Measurements from ENCODE around the gene GCKR.
"Not testable (repeated sequence)": the region's sequence is repeated elsewhere in the genome, so short reads cannot be mapped to it uniquely, and the experiment has no call there.

The GCKR gene

DNA sequence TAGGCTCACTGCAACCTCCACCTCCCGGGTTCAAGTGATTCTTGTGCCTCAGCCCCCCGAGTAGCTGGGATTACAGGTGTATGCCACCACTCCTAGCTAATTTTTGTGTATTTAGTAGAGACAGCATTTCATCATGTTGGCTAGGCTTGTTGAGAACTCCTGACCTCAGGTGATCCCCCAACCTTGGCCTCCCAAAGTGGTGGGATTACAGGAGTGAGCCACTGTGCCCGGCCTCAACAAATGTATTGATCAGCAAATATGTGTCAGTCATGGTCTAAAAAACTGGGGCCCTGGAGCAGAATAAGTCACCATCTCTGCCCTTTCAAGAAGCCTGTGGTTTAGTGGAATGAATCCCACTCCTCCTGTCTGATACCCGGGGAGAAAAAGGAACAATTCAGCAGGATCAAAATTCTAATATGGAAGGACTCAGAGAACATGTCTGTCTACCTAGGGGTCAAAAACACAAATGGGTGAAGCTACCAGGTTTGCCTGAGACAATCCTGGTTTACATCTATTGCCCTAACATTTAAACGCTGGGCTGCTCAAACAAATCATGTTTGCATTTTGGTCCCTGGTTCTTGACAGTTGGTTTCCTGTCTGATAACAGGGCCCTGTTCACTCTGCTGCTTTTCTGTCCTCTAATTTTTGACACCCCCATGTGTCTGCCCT is 21.6 kb downstream of the GCKR start:
- DNase-seq (ENCODE audit: low read depth): no peak

DNA sequence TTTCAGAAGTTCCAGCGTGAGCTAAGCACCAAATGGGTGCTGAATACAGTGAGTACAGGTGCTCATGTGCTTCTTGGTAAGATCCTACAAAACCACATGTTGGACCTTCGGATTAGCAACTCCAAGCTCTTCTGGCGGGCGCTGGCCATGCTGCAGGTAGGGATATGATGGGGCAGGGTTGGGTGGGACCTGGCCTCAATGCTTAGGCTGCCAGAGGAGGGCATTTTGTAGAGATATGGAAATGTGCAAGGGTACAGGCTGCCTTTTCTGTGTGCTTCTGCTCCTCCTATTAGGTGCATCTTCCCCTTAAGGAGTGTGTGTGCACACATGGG is 22.1 kb downstream of the GCKR start:
- no peak for DNase-seq (ENCODE audit: low read depth)

GRCh38 chr2:27520316-27520715 is 23.7 kb downstream of the GCKR start:
- no peak for DNase-seq (ENCODE audit: low read depth)

GRCh38 chr2:27522400-27522945 is 25.8 kb downstream of the GCKR start:
- DNase-seq (ENCODE audit: low read depth): no peak

DNA sequence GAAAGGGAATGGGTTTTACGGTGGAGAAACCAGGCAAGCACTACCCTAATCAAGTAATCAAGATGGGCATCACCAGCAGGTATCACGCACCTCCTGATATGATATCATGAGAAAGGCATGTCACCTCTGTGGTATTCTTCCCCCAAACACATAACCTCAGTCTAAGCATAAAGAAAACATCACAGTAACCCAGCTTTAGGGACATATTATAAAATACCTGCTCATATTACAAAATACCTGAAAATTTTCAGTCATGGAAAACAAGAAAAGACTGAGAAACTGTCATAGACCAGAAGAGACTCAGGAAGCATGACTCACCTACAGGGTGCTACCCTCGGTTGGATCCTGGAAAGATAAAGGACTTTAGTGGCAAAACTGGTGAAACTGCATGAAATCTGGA is 30.5 kb downstream of the GCKR start:
- DNase-seq (ENCODE audit: low read depth): peak; percentile 51

DNA sequence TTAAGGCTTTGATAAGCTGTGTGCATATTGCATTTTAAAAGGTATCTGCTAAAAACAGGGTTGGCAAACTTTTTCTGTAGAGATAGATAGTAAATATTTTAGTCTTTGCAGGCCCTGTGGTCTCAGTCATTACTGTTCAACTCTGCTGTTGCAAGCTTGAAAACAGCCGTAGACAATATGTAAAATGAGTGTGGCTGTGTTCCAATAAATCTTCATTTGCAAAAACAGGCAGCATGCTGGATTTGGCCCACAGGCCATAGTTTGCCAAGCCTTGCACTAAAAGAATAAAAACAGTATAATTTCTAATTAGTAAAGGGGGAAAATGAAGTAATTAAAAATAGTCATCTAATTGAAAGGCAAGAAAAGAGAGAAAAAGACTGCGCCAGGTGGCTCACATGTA is 35.3 kb downstream of the GCKR start:
- DNase-seq (ENCODE audit: low read depth): no peak

DNA sequence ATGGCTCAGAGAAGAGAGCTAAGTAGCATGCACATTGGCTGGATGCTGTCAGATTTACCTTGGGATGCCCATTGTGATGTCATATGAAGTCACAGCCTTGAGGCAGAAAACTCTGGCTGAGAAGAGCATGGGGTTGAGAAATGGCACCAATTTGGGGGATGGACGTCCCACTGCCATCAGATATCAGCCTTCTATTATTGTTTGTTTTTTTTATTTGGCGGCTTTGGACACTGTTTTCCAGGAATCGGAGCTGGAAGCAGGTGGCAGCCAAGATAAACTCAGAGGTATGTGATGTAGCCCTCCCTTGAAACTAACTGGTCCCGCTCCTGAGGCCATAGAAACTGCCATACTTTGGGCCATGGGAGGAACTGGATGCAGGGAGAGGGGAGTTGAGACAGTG is 40.6 kb downstream of the GCKR start:
- DNase-seq (ENCODE audit: low read depth): no peak

- not testable (repeated sequence) for DNase-seq (ENCODE audit: low read depth)
These were observed 42.3 kb downstream of the GCKR start for GRCh38 chr2:27538839-27539450.

DNA sequence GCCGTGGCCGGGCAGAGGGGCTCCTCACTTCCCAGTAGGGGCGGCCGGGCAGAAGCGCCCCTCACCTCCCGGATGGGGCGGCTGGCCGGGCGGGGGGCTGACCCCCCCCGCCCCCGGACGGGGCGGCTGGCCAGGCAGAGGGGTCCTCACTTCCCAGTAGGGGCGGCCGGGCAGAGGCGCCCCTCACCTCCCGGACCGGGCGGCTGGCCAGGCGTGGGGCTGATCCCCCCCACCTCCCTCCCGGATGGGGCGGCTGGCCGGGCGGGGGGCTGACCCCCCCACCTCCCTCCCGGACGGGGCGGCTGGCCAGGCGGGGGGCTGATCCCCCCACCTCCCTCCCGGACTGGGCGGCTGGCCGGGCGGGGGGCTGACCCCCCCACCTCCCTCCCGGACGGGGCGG is 43.0 kb downstream of the GCKR start:
- DNase-seq (ENCODE audit: low read depth): not testable (repeated sequence)

DNA sequence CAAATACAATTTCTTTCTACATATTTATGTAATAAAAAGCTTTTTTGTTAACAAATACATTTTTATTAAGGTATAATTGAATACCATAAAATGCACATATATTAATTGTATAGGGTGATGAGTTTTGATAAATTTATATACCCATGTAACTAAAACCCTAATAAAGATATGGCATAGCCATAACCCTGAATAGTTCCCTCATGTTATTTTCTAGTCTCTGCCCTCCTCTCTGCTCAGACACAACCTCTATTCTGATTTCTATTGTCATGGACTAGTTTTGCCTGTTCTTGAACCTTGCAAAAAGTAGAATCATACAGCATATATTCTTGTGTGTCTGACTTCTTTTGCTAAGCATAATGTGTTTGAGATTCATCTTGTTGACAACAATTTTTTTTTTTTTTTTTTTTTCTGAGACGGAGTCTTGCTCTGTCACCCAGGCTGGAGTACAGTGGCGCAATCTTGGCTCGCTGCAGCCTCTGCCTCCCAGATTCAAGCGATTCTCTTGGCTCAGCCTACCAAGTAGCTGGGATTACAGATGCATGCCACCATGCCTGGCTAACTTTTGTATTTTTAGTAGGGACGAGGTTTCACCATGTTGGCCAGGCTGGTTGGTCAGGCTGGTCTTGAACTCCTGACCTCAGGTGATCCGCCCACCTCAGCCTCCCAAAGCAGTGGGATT is 47.6 kb downstream of the GCKR start:
- DNase-seq (ENCODE audit: low read depth): no peak

GRCh38 chr2:27545348-27546141 is 48.9 kb downstream of the GCKR start:
- DNase-seq (ENCODE audit: low read depth): peak; percentile 63

GRCh38 chr2:27549303-27549702 is 52.7 kb downstream of the GCKR start:
- no peak for DNase-seq (ENCODE audit: low read depth)

GRCh38 chr2:27551514-27551913 is 54.9 kb downstream of the GCKR start:
- DNase-seq (ENCODE audit: low read depth): no peak

DNA sequence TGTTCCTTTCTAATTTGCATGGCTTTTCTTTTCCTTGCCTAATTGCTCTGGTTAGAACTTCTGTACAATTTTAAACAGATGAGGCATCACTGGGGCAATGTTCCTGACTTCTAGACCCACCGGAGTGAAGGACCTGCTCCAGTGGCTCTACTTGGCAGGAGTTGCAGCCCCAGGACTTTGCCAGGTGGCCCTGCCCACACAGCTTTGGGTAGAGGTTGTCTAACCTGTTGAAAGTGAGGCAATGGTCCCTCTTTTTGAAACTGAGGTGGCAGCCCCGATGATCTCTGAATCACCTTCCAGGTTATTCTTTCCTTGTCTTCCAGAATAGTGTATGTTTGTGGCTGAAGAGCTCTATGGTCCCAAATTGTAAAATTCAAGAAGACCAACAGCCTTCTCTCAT is 56.3 kb downstream of the GCKR start:
- DNase-seq (ENCODE audit: low read depth): no peak

DNA sequence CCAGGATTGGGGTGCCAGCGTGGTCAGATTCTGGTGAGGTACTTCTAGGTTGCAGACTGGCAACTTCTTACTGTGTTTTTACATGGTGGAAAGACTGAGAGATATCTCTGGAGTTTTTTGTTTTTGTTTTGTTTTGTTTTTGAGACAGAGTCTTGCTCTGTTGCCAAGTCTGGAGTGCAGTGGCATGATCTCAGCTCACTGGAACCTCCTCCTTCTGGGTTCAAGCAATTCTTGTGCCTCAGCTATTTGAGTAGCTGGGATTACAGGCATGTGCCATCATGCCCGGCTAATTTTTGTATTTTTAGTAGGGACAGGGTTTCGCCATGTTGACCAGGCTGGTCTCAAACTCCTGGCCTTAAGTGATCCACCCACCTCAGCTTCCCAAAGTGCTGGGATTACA is 57.8 kb downstream of the GCKR start:
- DNase-seq (ENCODE audit: low read depth): not testable (repeated sequence)

DNA sequence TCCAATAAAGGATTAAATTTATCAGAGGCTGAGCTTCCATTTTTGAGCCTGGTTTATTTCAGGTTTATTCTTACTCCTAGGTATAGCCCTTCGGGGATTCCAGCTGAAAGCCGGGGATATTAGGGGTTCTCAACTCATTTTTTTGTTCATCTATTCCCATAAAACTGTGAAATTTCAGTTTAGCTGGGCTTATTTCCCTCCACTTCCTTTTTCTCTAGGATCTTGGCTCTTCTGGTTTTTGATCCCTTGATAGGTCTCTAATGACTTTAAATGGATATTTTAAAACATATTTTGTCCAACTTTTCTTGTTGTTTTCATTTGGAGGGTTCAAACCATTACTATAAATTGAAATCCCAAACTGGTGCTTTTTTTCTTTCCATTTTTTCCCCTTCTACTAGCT is 62.6 kb downstream of the GCKR start:
- no peak for DNase-seq (ENCODE audit: low read depth)

GRCh38 chr2:27561060-27561459 is 64.4 kb downstream of the GCKR start:
- no peak for DNase-seq (ENCODE audit: low read depth)

DNA sequence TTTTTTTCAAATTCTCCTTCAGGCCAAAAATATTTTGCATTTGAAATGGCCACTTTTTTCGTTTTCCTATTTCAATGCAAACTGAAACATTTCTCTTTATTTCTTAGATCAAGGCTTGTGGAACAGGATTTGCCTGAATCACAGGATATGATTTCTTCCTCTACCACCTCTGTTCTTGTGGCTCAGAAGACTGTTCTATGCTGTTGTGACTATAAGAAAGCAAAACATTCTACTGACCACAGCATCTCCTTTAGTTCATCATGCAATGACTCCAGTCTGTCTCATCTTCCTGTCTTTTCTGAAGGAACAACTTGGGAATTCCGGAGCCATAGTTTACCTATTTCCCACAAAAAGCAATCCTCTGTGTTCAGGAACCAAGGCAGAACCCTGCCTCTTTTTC is 70.0 kb downstream of the GCKR start:
- DNase-seq (ENCODE audit: low read depth): peak; percentile 94

GRCh38 chr2:27569398-27569797 is 72.8 kb downstream of the GCKR start:
- DNase-seq (ENCODE audit: low read depth): peak; percentile 47

DNA sequence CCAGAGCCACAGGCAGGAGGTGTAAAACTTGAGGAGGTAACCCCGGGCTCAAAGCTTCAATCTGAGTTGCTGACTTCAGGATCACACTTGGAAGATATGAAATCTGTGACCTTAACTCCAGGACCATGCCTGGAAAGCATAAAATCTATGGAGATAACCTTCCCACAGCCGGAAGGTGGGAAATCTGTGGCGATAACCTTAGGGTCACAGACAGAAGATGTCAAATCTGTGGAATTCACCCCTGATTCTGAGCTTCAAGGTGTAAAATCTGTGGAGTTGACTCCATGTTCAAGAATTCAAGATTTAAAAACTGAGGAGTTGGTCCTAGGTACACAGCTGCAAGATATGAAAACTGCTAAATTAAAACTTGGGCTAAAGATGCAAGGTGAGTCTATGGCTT is 74.6 kb downstream of the GCKR start:
- DNase-seq (ENCODE audit: low read depth): no peak

DNA sequence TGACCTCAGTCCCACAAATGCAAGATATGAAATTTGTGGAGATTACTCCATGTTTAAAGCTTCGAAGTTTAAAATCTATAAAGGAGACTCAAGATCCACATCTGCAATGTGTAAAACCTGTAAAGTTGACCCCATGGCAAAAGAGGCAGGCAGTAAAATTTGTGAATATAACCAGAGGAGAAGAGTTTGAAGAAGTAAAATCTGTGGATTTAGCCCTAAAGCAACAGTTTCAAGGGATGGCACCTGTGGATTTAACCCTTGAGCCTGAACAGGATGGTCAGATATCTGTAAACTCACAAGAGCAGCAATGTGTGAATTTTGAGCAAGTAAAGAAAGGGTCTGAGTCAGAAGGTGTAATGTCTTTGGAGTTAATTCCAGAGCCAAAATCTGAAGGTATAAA is 75.0 kb downstream of the GCKR start:
- DNase-seq (ENCODE audit: low read depth): no peak

DNA sequence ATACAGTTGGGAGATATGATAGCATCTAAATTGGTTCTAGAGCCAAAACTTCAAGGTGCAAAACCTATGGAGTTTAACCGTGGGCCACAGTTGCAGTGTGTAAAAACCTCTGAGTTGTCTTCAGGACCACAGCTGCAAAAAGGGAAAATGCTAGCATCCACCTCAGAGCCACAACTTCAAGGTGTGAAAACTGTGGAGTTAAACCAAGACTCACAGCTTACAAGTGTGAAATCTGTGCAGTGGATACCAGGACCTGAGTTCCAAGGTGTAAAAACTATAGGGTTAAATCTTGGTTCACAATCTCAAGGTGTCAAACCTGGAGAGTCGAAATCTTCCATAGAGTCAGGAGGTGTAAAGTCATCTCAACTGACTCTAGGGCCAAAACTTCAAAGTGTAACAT is 75.8 kb downstream of the GCKR start:
- DNase-seq (ENCODE audit: low read depth): no peak

DNA sequence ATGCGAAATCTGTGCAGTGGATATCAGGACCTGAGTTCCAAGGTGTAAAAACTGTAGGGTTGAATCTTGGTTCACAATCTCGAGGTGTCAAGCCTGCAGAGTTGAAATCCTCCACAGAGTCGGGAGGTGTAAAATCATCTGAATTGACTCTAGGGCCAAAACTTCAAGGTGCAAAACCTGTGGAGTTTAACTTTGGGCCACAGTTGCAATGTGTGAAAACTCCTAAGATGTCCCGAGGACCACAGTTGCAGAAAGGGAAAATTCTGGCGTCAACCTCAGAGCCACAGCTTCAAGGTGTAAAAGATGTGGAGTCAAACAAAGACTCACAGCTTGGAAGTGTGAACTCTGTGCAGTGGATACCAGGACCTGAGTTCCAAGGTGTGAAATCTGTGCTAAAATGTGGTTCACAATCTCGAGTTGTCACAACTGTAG is 76.4 kb downstream of the GCKR start:
- no peak for DNase-seq (ENCODE audit: low read depth)

All from ELR (cell line).